Adrenal gland (tissue), 12 donors: ENCODE measurements around the gene NEGR1. TPM values are rescaled to one million over a fixed set of nuclear protein-coding genes. Genes with fewer than 3 reads are reported as not detected.

Experiments used
- DNase-seq, 7 donors: peaks; one replicate each; pipeline ENCODE4 v3.0.0-alpha.2; 2019 to 2020
- H3K27ac ChIP-seq, 5 donors: fragments of 200-600 bp; sonication (generic) in 4 of 5; 1 replicate in 3 of 5; 2 replicates in 2 of 5; pipeline versions ENCODE4 v1.5.1 to v1.8.0; 2016 to 2020; ENCODE audit warnings: mild to moderate bottlenecking in 1 of 5
- H3K27me3 ChIP-seq: fragments of 200-600 bp; 2 replicates; pipeline ENCODE4 v1.8.0; 2021
- H3K36me3 ChIP-seq, 2 donors: fragments of 200-600 bp; replicated peaks in 1 of 2; 1 replicate in 1 of 2; 2 replicates in 1 of 2; pipeline versions ENCODE4 v1.5.1 to v1.8.0; 2018 to 2022
- H3K4me1 ChIP-seq, 2 donors: fragments of 200-600 bp; replicated peaks in 1 of 2; 1 replicate in 1 of 2; 2 replicates in 1 of 2; pipeline versions ENCODE4 v1.5.1 to v1.8.0; 2018 to 2021
- H3K4me3 ChIP-seq, 4 donors: fragments of 200-600 bp; sonication (generic) in 3 of 4; one replicate each; pipeline ENCODE4 v1.5.1; 2016 to 2018
- H3K9me3 ChIP-seq, 3 donors: fragments of 200-600 bp; sonication (generic) in 1 of 3; replicated peaks in 1 of 3; 1 replicate in 2 of 3; 2 replicates in 1 of 3; pipeline versions ENCODE4 v1.5.1 to v1.8.0; 2016 to 2021
- CTCF ChIP-seq, 6 experiments: fragments of 450-650 bp in 4 of 6; fragments of 200-600 bp in 2 of 6; sonication (generic) in 1 of 6; IDR thresholded peaks; 1 replicate in 5 of 6; 2 replicates in 1 of 6; pipeline versions ENCODE4 v1.5.1 to v1.8.0; 2016 to 2021; ENCODE audit warnings: antibody characterized with exemption in 6 of 6, mild to moderate bottlenecking in 2 of 6, moderate library complexity in 1 of 6
- POLR2A ChIP-seq, 2 donors: fragments of 450-650 bp; IDR thresholded peaks; one replicate each; pipeline ENCODE4 v1.6.1; 2017; ENCODE audit warnings: antibody characterized with exemption in 2 of 2, mild to moderate bottlenecking in 2 of 2, moderate library complexity in 1 of 2
- WGBS, 4 donors: extraction: QIAGEN DNeasy Blood & Tissue Kit in 2 of 4; methylation state at CpG; one replicate each; pipeline versions ENCODE4 v1.1.5 to v1.1.7; 2013 to 2017; 5-methylcytosine and 5-hydroxymethylcytosine counted together
- intact Hi-C, 2 donors: fragments of 100-400 bp; cut with DNase I; formaldehyde crosslinking; loops; one replicate each; pipeline versions ENCODE4 v1.14.1 to v1.15.0; 2022 to 2023
- polyA plus RNA-seq, 3 donors: library from polyadenylated mRNA; stranded (reverse); fragments of 200-250 nt in 2 of 3; fragments of 350-450 nt in 1 of 3; fragmentation: Illumina TruSeq in 1 of 3; extraction: RNeasy Lipid Tissue Mini Kit (QIAGEN cat#74804) in 1 of 3; gene quantifications; one replicate each; pipeline ENCODE4 v1.2.3, GENCODE V29; 2013 to 2014
- total RNA-seq, 9 donors: library from RNA; depleted of rRNA in 4 of 9; stranded (reverse); fragments of >200 nt in 4 of 9; fragments of 120-200 nt in 1 of 9; fragmentation: NEBNext Ultra II Directional in 1 of 9; extraction: Animal tissue kit (Norgen Biotek cat#: 25700) in 1 of 9; gene quantifications; one replicate each; pipeline versions ENCODE4 v1.1.0 to v1.2.4, GENCODE V29; 2013 to 2023
- donor health status: healthy with polysubstance abuse.
- donor health status: Bipolar disorder and iron deficiency.
- donor health status: DM: yes; HTN: yes; CAD: no.
- donor health status: DM: no; HTN: no; CAD: no.
- donor health status: DM: no; HTN: no; CAD: no.
- donor health status: DM: yes; HTN: yes; CAD: no.

The NEGR1 gene
- total and polyA plus RNA-seq, 12 donors: 1.1 to 7.4 (median 4.0) TPM

GRCh38 chr1:71719330-71719729 lies 563.0 kb downstream of the NEGR1 start:
- Histone ChIP-seq H3K4me1 (no peaks in the 10 kb centered on the region), H3K9me3 (no peaks in the 10 kb centered on the region), H3K36me3 (no peaks in the 10 kb centered on the region), H3K4me3 (no peak overlapping the region), H3K27me3 (no peaks in the 10 kb centered on the region), H3K27ac (no peak overlapping the region)
- 45 to 57% (median 48%) methylated on average over 2 of the region's 2 CpGs for WGBS, 4 donors
- intact Hi-C loops: no loop called here
- TF ChIP-seq CTCF (IDR thresholded peaks at IDR 0.05): no peak
- TF ChIP-seq POLR2A (IDR thresholded peaks at IDR 0.05): no peak
- no peak for DNase-seq

DNA sequence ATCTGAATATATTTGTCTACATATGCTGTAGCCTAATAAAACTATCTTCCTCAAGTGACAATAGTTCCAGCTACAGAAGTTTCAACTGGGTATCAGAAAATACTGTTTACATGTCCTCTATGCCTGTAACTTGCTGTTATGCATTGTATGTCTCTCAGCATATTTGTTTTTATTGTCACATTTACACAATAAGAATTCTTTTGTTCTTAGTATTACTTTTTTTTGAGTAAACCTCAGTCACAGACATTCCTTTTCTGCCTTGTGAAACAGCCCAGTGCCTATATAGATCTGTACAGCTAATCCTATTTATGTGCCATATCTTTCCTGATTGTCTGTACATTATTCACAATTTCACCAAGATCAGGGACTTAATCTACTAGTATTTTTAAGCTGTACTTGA lies 565.2 kb downstream of the NEGR1 start:
- Histone ChIP-seq H3K36me3 (no peaks in the 10 kb centered on the region), H3K4me1 (no peaks in the 10 kb centered on the region), H3K4me3 (no peak overlapping the region), H3K27ac (no peak overlapping the region), H3K9me3 (no peaks in the 10 kb centered on the region), H3K27me3 (no peaks in the 10 kb centered on the region)
- intact Hi-C loops: no loop called here
- DNase-seq: no peak
- TF ChIP-seq POLR2A (IDR thresholded peaks at IDR 0.05) (no peak), CTCF (IDR thresholded peaks at IDR 0.05) (no peak)

GRCh38 chr1:71711456-71711855 lies 570.9 kb downstream of the NEGR1 start:
- Histone ChIP-seq H3K9me3 (no peaks in the 10 kb centered on the region), H3K4me3 (no peak overlapping the region), H3K27me3 (no peaks in the 10 kb centered on the region), H3K4me1 (no peaks in the 10 kb centered on the region), H3K27ac (no peak overlapping the region), H3K36me3 (no peaks in the 10 kb centered on the region)
- TF ChIP-seq POLR2A (IDR thresholded peaks at IDR 0.05) (no peak), CTCF (IDR thresholded peaks at IDR 0.05) (no peak)
- DNase-seq: no peak
- intact Hi-C loops: no loop called here

DNA sequence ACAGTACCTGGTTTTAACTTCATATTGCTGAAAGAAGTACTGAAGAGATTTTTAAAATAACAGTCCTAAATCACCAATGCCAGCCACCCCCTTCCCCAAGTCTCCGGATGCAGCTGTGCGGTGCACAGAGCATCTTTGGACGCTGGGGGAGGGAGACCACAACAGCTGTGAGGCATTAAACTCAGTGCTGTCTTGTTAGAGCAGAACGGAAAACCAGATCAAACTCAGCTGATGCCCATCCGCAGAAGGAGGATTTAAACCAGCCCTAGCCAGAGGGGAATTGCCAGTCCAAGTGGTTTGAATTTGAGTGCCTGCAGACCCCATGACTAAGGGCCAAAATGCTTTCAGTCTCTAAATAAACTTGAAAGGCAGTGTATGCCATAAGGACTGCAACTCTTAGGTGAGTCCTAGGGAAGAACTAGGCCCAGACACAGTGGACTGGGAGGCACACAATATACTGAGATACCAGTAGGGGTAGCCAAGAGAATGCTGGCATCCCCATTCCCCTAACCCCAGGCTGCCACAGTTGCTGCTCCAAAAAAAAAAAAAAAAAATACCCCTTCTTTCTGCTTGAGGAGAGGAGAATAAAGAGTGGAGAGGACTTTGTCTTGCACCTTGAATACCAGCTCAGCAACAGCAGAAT lies 576.2 kb downstream of the NEGR1 start:
- intact Hi-C loops: no loop called here
- Histone ChIP-seq H3K4me1 (no peaks in the 10 kb centered on the region), H3K27me3 (no peaks in the 10 kb centered on the region), H3K4me3 (no peak overlapping the region), H3K9me3 (no peaks in the 10 kb centered on the region), H3K27ac (no peak overlapping the region), H3K36me3 (no peaks in the 10 kb centered on the region)
- TF ChIP-seq POLR2A (IDR thresholded peaks at IDR 0.05): no peak
- no peak for TF ChIP-seq CTCF (IDR thresholded peaks at IDR 0.05)
- WGBS, 4 donors: 68 to 76% (median 71%) methylated on average over 5 of the region's 5 CpGs
- DNase-seq: no peak
